Measurements from ENCODE around the gene SNAI3. TPM values are rescaled to one million over a fixed set of nuclear protein-coding genes. Genes with fewer than 3 reads are reported as not detected.

The SNAI3 gene
- total and polyA plus RNA-seq, 9 of the 15 experiments (the other 6 are each of a cell fraction or from before 2014, with no cell fraction given) = 0.04 to 4.1 (median 0.80) TPM; not detected in 1

- TF ChIP-seq CEBPZ (IDR thresholded peaks at IDR 0.05; ENCODE audit: borderline replicate concordance, low read depth, low read length) = no peak
- TF ChIP-seq RBM22 (IDR thresholded peaks at IDR 0.05; ENCODE audit: low read depth, low read length, poor library complexity, severe bottlenecking) = peak; percentile 90
- peak; percentile 40; the same call in 1 of the 2 replicates for TF ChIP-seq SUPT5H (IDR thresholded peaks at IDR 0.05)
- no peak for TF ChIP-seq STAT5B (CRISPR knock-in tag; IDR thresholded peaks at IDR 0.05)
- TF ChIP-seq, protein P1, sequence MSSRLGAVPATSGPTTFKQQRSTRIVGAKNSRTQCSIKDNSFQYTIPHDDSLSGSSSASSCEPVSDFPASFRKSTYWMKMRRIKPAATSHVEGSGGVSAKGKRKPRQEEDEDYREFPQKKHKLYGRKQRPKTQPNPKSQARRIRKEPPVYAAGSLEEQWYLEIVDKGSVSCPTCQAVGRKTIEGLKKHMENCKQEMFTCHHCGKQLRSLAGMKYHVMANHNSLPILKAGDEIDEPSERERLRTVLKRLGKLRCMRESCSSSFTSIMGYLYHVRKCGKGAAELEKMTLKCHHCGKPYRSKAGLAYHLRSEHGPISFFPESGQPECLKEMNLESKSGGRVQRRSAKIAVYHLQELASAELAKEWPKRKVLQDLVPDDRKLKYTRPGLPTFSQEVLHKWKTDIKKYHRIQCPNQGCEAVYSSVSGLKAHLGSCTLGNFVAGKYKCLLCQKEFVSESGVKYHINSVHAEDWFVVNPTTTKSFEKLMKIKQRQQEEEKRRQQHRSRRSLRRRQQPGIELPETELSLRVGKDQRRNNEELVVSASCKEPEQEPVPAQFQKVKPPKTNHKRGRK (tag; IDR thresholded peaks at IDR 0.05) = no peak
- peak; percentile 65 for TF ChIP-seq POLR2G (IDR thresholded peaks at IDR 0.05; ENCODE audit: low read depth, low read length)
- no peak for TF ChIP-seq U2AF1 (optimal IDR thresholded peaks at IDR 0.05; ENCODE audit: low read depth, low read length)
These were observed 31.9 kb upstream of the SNAI3 start (continued) for GRCh38 chr16:88718178-88718577.

All from K562 (cell line).